Measurements from ENCODE around the gene TBRG1. TPM values are rescaled to one million over a fixed set of nuclear protein-coding genes. Genes with fewer than 3 reads are reported as not detected.
A peak's percentile ranks its signal among the peaks of the same experiment; 100 is the strongest.

TBRG1 gene
- total RNA-seq, 1 donor from 2014 or later: 23.3 TPM

DNA sequence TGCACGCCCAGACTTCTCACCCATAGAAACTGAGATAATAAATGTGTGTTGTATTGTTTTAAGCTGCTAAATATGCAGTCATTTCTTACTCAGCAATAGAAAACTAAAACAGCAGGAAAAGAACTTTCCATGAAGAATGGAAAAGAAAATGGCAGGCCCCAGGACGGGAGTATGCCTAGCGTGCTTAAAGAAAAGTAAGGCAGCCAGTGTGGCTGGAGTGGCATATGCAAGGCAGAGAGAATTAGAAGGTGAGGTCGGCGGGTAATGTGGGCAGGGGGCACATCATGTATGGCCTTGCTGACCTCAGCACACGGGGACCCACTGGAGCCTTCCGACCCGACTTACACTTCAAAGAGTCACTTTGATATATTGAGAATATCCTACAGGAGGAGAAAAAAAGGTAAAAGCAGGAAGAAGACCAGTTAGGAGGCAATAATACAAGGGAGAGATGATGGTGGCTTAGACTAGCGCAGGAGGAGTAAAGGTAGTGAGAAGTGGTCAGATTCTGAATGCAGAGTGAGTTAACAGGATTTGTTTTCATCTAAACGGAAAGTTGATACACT lies 20.5 kb downstream of the TBRG1 start:
- Histone ChIP-seq H3K36me3 (peaks cover 16% of the 10 kb centered on the region), H3K4me1 (peaks cover 7% of the 10 kb centered on the region), H3K27me3 (ENCODE audit: low read depth) (no peaks in the 10 kb centered on the region), H3K9me3 (replicated peaks) (no peaks in the 10 kb centered on the region), H3K4me3 (no peak overlapping the region), H3K27ac (replicated peaks) (no peak overlapping the region)
- DNase-seq: no peak
- TF ChIP-seq, protein P1, sequence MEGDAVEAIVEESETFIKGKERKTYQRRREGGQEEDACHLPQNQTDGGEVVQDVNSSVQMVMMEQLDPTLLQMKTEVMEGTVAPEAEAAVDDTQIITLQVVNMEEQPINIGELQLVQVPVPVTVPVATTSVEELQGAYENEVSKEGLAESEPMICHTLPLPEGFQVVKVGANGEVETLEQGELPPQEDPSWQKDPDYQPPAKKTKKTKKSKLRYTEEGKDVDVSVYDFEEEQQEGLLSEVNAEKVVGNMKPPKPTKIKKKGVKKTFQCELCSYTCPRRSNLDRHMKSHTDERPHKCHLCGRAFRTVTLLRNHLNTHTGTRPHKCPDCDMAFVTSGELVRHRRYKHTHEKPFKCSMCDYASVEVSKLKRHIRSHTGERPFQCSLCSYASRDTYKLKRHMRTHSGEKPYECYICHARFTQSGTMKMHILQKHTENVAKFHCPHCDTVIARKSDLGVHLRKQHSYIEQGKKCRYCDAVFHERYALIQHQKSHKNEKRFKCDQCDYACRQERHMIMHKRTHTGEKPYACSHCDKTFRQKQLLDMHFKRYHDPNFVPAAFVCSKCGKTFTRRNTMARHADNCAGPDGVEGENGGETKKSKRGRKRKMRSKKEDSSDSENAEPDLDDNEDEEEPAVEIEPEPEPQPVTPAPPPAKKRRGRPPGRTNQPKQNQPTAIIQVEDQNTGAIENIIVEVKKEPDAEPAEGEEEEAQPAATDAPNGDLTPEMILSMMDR (IDR thresholded peaks at IDR 0.05; ENCODE audit: borderline replicate concordance): no peak
- intact Hi-C loops (cut with micrococcal nuclease): no loop called here

DNA sequence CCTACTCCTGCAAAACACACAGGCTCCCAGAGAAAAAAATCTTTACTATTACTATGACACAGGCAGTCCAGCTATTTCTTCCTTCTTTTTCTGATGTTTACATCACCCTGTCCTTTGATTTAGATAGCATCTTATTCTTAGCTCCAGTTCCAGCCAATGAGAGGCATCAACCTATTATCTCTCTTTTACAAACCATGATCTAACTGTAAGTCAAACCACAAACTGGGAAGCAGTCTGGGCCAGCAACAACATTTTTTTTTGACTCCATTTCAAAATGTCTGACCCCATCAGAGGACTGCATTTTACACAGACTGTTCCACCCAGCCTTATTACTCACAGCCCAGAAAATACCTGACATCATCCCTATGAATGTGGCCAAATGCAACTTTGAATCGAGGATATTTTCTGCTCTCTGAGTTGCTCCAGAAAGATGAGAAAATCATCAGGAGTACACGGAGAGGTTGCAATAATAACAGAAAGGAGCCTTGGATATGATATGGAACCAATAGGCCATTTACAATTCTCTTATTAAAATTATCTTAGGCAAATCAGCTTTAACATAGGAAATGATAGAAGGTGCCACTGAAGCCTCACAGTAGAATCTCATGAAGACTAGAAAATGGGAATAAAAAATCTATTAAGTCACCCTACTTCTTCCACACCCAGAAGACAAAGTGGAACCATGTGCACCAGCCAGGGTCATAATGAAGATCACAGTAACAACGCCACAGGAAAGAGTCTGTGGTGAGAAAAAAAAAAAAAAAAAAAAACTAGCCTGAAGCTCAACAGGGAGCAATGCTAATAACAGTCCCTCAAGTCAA lies 21.2 kb downstream of the TBRG1 start:
- TF ChIP-seq, protein P1 (IDR thresholded peaks at IDR 0.05; ENCODE audit: borderline replicate concordance): no peak
- H3K9me3 ChIP-seq (replicated peaks): no peaks in the 10 kb centered on the region
- no peak overlapping the region for H3K4me3 ChIP-seq
- intact Hi-C loops (cut with micrococcal nuclease): no loop called here
- no peaks in the 10 kb centered on the region for H3K27me3 ChIP-seq (ENCODE audit: low read depth)
- DNase-seq: no peak
- no peak overlapping the region for H3K27ac ChIP-seq (replicated peaks)
- H3K36me3 ChIP-seq: peaks cover 10% of the 10 kb centered on the region
- peaks cover 7% of the 10 kb centered on the region for H3K4me1 ChIP-seq

DNA sequence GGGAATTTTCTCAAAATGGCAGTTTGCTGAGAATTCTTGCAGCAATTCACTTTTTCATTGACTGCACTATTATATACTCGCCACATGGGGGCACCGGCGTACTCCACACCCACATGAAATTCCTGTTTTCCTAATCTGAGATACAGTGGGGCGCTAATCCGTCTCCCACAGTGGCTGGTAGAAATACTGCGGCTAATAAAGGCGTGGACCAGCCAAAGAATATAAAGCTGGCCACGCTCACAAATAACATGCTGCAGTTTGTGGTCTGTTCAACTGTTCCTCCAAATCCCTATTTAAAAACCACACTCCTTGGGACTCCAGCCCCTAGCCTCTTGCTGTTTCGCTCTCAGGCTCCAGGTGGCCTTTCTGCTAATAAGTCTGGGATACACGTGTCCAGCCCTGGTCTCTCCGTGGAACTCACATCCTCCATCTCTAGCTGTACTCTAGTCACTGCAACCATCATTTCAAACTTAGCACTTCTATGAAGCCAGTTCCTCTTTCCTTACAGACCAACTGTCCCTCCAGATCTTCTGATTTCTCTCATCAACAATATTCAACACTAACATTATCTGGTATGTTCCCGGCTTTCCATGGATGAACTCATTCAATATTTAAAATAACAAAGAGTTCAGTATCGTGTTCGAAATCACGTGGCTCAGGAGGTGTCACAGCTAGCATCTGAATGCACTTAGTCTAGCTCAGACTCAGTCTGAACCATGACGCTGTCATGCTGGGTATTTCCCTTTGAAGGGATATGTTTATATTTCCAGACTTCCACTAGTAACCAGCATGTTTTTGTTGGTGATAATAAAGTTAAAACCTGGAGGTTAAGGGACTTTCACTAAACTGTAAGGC lies 22.0 kb downstream of the TBRG1 start:
- peak; percentile 34 for DNase-seq

GRCh38 chr11:124646148-124646547 lies 23.5 kb downstream of the TBRG1 start:
- DNase-seq: no peak
- no peak overlapping the region for H3K4me3 ChIP-seq
- TF ChIP-seq, protein P1 (IDR thresholded peaks at IDR 0.05; ENCODE audit: borderline replicate concordance): no peak
- peaks cover 7% of the 10 kb centered on the region for H3K4me1 ChIP-seq
- H3K27me3 ChIP-seq (ENCODE audit: low read depth): no peaks in the 10 kb centered on the region
- intact Hi-C loops (cut with micrococcal nuclease): no loop called here
- no peaks in the 10 kb centered on the region for H3K9me3 ChIP-seq (replicated peaks)
- H3K27ac ChIP-seq (replicated peaks): no peak overlapping the region
- H3K36me3 ChIP-seq: peaks cover 13% of the 10 kb centered on the region

More for the DNA sequence above, 22.0 kb downstream of the TBRG1 start:
- Histone ChIP-seq H3K9me3 (replicated peaks) (no peaks in the 10 kb centered on the region), H3K4me3 (peak overlapping the region; percentile 34), H3K27me3 (ENCODE audit: low read depth) (no peaks in the 10 kb centered on the region), H3K36me3 (peaks cover 10% of the 10 kb centered on the region), H3K27ac (replicated peaks) (no peak overlapping the region), H3K4me1 (peaks cover 7% of the 10 kb centered on the region)
- TF ChIP-seq, protein P1 (IDR thresholded peaks at IDR 0.05; ENCODE audit: borderline replicate concordance): peak; percentile 86
- intact Hi-C loops (cut with micrococcal nuclease): no loop called here

- Histone ChIP-seq H3K27ac (replicated peaks) (no peak overlapping the region), H3K4me1 (peaks cover 7% of the 10 kb centered on the region), H3K27me3 (ENCODE audit: low read depth) (no peaks in the 10 kb centered on the region), H3K36me3 (peaks cover 21% of the 10 kb centered on the region), H3K9me3 (replicated peaks) (no peaks in the 10 kb centered on the region), H3K4me3 (no peak overlapping the region)
- intact Hi-C loops (cut with micrococcal nuclease): no loop called here
- TF ChIP-seq, protein P1 (IDR thresholded peaks at IDR 0.05; ENCODE audit: borderline replicate concordance): no peak
- no peak for DNase-seq
Measured at GRCh38 chr11:124648610-124649009, 25.9 kb downstream of the TBRG1 start.
